ENCODE measurements around the gene RALGDS.
"Not testable (repeated sequence)": the region's sequence is repeated elsewhere in the genome, so short reads cannot be mapped to it uniquely, and the experiment has no call there.

Gene RALGDS

GRCh38 chr9:133083688-133084087 lies 37.4 kb downstream of the RALGDS start:
- not testable (repeated sequence) for DNase-seq

- not testable (repeated sequence) for DNase-seq
Measured at GRCh38 chr9:133081957-133082644, 38.9 kb downstream of the RALGDS start.

GRCh38 chr9:133080786-133081779 lies 40.0 kb downstream of the RALGDS start:
- DNase-seq = not testable (repeated sequence)

- no peak for DNase-seq
Measured at GRCh38 chr9:133080161-133080560, 40.9 kb downstream of the RALGDS start.

DNA sequence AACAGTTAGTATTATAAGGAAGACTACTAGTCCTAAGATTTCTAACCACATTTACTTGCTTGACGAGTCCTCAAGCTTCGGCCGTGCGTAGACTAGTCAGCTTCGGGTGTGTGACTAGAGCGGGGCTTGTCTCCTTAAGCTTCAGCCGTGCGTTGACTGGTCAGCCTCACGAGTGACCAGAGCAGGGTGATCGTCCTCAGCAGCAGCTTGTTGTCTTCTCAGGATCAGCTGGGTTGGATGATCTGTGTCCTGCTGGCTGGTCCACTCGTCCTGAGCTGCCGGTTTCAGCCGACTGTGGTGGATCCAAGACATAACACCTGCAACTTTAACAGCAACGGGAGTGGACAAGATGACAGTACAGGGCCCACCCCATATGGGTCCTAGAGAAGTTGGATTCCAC lies 42.6 kb downstream of the RALGDS start:
- no peak for DNase-seq

DNA sequence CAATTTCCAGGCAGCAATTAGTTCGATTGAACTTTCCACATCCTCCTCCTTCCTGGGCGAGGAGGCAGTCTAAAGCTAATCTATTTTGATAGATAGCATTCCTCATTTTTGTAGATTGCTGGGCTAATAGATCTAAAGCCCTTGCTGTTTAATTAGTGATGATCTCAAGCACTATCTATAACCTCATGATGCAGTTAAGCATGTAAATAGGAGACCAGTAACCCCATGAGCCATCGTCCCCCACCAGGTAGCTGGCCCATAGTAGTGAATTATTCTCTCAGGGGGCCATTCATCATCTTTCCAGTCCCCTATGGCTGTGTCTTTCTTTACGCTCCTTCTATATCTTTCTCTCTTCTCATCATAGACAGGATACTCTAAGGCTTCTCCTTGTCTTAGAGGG lies 44.3 kb downstream of the RALGDS start:
- DNase-seq = no peak

DNA sequence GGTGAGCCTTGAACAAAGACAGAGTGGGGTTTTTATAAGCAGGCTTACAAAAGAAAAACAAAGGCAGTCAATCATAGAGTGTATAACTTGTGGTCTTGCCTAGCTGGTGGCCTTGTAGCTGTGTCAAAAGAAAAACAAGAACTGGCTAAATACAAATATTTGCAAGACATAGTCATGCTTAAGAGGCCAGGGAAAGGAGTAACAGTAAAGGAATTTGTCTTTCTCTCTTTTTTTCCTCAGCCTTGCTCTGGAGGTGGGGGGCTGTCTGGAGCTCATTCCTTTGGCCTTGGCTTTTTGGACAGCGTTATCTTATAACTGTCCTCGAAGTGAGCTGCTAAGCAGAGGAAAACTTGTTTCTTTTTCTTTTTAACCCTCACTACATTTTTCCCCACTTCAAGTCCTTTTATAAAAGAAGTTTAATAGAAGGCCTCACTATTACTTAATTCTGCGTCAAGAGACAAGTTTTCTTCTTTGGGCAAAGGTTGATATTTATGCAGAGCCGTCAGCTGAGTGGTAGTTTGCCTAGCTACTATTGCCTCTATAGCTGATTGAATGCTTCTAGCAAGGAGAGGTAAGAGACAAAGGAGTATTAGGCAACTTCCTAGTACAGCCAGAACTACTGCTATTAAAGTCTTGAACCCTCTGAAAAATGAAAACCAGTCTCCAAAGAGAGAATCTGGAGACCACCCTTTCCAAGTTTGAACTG lies 45.0 kb downstream of the RALGDS start:
- no peak for DNase-seq

DNA sequence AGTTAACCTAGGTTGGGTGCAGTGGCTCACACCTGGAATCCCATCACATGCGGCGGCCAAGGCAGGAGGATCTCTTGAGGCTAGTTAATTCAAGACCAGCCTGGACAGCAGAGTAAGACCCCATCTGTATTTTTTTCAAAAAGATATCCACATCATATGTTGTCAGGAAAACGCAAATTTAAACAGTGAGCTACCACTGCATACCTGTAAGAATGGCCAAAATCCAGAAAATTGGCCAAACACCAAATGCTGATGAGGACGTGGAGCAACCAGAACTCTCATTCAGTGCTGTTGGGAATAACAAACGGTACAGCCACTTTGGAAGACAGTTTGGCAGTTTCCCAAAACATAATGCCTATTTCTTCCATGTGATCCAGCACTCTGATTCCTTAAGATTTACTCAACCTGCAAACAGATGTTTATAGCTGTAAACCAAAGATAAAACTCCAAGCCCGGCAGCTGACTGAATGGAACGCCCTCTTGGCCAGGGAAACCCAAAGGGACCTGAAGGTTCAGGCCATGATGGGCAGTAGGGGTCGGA lies 46.9 kb downstream of the RALGDS start:
- no peak for DNase-seq

DNA sequence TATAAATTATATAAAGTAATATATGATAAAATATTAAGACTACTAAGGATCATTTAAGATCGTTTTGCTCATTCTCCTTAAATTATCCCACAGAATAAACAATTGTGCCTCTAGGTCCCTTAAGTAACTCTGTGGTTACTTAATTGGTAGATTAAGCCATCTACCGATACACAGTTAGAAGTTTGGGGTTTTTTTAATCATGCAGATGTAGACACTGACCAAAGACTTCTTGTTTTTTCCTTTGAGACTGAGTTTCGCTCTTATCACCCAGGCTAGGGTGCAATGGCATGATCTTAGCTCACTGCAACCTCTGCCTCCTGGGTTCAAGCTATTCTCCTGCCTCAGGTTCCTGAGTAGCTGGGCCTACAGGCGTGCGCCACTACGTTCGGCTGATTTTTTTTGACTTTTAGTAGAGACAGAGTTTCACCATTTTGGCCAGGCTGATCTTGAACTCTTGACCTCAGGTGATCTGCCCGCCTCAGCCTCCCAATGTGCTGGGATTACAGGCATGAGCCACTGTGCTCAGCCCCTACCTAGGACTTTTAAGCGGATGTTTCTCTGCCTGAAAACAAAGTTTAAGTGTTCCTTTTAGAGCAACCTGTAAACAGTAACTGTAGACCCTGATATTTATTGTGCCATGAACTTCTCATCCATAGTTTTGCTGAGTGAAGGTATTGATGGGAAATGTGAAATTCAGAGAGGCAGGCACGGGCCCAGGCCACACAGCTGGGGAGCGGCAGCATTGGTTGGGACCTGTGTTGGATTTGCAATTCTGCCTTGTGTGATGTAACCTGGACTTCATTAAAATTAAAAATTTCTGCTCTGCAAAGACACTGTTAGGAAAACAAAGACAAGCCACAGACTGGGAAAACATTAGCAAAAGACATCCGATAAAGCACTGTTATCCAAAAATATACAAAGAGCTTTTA lies 47.7 kb downstream of the RALGDS start:
- DNase-seq = no peak

DNA sequence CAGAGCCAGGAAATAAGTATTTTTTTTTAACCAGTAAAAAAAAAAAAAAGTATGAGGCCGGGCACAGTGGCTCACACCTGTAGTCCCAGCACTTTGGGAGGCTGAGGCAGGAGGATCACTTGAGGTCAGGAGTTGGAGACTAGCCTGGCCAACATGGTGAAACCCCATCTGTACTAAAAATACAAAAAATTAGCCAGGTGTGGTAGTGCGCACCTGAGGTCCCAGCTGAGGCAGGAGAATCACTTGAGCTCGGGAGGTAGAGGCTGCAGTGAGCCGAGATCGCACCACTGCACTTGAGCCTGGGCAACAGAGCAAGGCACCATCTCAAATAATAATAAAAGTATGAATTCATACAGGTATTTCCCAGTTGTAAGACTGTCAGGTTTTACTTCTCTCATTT lies 48.8 kb downstream of the RALGDS start:
- not testable (repeated sequence) for DNase-seq

DNA sequence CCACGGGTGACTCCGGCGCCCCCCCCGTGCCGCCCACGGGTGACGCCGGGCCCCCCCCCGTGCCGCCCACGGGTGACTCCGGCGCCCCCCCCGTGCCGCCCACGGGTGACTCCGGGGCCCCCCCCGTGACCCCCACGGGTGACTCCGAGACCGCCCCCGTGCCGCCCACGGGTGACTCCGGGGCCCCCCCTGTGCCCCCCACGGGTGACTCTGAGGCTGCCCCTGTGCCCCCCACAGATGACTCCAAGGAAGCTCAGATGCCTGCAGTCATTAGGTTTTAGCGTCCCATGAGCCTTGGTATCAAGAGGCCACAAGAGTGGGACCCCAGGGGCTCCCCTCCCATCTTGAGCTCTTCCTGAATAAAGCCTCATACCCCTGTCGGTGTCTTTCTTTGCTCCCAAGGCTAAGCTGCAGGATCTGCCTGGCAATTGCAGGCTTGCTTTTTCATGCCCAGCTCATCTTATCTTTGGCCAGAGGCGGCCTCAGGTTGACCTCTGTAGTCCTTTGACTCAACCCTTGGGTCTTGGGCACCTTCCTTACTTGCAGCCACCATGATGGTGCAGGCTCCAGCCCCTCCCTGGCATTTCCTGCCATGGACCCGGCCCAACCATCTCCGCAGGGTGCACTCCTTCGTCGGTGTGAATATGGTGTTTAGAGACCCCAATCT lies 49.4 kb downstream of the RALGDS start:
- DNase-seq = no peak

- not testable (repeated sequence) for DNase-seq
Measured at GRCh38 chr9:133070985-133071384, 50.1 kb downstream of the RALGDS start.

DNA sequence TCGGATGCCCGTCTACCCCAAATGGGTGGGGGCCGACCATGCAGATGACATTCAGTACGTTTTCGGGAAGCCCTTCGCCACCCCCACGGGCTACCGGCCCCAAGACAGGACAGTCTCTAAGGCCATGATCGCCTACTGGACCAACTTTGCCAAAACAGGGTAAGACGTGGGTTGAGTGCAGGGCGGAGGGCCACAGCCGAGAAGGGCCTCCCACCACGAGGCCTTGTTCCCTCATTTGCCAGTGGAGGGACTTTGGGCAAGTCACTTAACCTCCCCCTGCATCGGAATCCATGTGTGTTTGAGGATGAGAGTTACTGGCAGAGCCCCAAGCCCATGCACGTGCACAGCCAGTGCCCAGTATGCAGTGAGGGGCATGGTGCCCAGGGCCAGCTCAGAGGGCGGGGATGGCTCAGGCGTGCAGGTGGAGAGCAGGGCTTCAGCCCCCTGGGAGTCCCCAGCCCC lies 50.5 kb downstream of the RALGDS start:
- not testable (repeated sequence) for DNase-seq

DNA sequence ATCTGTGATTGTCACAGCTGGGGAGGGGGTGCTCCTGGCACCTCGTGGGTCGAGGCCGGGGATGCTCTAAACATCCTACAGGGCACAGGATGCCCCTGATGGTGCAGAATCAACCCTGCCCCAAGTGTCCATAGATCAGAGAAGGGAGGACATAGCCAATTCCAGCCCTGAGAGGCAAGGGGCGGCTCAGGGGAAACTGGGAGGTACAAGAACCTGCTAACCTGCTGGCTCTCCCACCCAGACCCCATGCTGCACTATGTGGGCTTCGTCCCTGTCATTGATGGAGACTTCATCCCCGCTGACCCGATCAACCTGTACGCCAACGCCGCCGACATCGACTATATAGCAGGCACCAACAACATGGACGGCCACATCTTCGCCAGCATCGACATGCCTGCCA lies 52.6 kb downstream of the RALGDS start:
- DNase-seq = not testable (repeated sequence)

DNA sequence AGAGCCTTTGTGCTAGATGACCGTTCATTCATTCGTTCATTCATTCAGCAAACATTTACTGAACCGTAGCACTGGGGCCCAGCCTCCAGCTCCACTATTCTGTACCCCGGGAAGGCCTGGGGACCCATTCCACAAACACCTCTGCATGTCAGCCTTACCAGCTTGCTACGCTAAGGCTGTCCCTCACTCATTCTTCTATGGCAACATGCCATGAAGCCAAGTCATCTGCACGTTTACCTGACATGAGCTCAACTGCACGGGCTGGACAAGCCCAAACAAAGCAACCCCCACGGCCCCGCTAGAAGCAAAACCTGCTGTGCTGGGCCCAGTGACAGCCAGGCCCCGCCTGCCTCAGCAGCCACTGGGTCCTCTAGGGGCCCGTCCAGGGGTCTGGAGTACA lies 53.2 kb downstream of the RALGDS start:
- DNase-seq = no peak

- DNase-seq = no peak
Measured at GRCh38 chr9:133067006-133067405, 54.0 kb downstream of the RALGDS start.

DNA sequence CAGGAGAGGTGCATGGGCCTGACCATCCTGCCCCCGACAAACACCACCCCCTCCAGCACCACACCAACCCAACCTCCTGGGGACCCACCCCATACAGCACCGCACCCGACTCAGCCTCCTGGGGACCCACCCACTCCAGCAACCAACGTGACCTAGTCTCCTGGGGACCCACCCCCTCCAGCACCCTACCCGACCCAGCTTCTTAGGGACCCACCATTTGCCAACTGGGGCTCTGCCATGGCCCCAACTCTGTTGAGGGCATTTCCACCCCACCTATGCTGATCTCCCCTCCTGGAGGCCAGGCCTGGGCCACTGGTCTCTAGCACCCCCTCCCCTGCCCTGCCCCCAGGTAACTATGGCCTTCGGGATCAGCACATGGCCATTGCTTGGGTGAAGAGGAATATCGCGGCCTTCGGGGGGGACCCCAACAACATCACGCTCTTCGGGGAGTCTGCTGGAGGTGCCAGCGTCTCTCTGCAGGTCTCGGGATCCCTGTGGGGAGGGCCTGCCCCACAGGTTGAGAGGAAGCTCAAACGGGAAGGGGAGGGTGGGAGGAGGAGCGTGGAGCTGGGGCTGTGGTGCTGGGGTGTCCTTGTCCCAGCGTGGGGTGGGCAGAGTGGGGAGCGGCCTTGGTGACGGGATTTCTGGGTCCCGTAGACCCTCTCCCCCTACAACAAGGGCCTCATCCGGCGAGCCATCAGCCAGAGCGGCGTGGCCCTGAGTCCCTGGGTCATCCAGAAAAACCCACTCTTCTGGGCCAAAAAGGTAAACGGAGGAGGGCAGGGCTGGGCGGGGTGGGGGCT lies 54.7 kb downstream of the RALGDS start:
- no peak for DNase-seq

DNA sequence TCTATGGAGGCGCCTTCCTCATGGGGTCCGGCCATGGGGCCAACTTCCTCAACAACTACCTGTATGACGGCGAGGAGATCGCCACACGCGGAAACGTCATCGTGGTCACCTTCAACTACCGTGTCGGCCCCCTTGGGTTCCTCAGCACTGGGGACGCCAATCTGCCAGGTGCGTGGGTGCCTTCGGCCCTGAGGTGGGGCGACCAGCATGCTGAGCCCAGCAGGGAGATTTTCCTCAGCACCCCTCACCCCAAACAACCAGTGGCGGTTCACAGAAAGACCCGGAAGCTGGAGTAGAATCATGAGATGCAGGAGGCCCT lies 56.0 kb downstream of the RALGDS start:
- DNase-seq = no peak

GRCh38 chr9:133064241-133065069 lies 56.6 kb downstream of the RALGDS start:
- DNase-seq = no peak

All from NCI-H446 (cell line).